Hepatocyte (in vitro differentiated cells): ENCODE data around the gene SLC9A1.
"Not testable (repeated sequence)": the region's sequence is repeated elsewhere in the genome, so short reads cannot be mapped to it uniquely, and the experiment has no call there.

Experiments
- EZH2 ChIP-seq: fragments of 200-600 bp; sonication (generic); IDR thresholded peaks from 2 replicates; pipeline ENCODE4 v1.6.1; 2016; ENCODE audit warnings: antibody characterized with exemption, mild to moderate bottlenecking, borderline replicate concordance
- EZH2phosphoT487 ChIP-seq: fragments of 200-600 bp; sonication (generic); IDR thresholded peaks from one replicate; pipeline ENCODE4 v1.6.1; 2018; ENCODE audit warnings: antibody characterized with exemption, mild to moderate bottlenecking, low read depth, moderate library complexity; ENCODE audit not compliant: unreplicated experiment, severe bottlenecking
- TF ChIP-seq, protein P1 (sequence below): fragments of 200-600 bp; sonication (generic); IDR thresholded peaks from 2 replicates; pipeline ENCODE4 v1.5.1; 2016; ENCODE audit warnings: antibody characterized with exemption, mild to moderate bottlenecking; ENCODE audit not compliant: poor library complexity

DNA sequence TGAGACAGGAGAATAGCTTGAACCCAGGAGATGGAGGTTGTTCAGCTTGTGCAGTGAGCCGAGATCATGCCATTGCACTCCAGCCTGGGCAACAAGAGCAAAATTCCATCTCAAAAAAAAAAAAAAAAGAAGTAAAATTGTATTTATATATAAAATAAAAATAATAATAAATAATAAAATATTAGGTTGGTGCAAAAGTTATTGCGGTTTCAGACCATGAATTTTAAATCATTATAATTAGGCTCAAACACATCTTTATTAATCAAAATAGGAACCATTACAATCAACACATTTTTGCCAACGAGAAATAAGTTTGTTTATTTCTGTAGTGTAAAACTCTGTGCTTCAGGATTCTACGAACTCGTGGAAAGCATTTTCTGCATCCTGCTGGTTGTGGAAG is 18.1 kb upstream of the SLC9A1 start:
- TF ChIP-seq EZH2, EZH2phosphoT487: not testable (repeated sequence)
- TF ChIP-seq, protein P1, sequence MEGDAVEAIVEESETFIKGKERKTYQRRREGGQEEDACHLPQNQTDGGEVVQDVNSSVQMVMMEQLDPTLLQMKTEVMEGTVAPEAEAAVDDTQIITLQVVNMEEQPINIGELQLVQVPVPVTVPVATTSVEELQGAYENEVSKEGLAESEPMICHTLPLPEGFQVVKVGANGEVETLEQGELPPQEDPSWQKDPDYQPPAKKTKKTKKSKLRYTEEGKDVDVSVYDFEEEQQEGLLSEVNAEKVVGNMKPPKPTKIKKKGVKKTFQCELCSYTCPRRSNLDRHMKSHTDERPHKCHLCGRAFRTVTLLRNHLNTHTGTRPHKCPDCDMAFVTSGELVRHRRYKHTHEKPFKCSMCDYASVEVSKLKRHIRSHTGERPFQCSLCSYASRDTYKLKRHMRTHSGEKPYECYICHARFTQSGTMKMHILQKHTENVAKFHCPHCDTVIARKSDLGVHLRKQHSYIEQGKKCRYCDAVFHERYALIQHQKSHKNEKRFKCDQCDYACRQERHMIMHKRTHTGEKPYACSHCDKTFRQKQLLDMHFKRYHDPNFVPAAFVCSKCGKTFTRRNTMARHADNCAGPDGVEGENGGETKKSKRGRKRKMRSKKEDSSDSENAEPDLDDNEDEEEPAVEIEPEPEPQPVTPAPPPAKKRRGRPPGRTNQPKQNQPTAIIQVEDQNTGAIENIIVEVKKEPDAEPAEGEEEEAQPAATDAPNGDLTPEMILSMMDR: not testable (repeated sequence)
